Neural cell (in vitro differentiated cells): ENCODE results near the gene PAQR5. TPM values are rescaled to one million over a fixed set of nuclear protein-coding genes. Genes with fewer than 3 reads are reported as not detected.
A peak's percentile ranks its signal among the peaks of the same experiment; 100 is the strongest.

Experiments
- H2AFZ ChIP-seq: fragments of 200-600, 300-800 bp; sonication (generic), shearing (Covaris generic); 2 replicates; pipeline ENCODE4 v1.6.0; 2014; ENCODE audit warnings: low read depth, mild to moderate bottlenecking, antibody characterized with exemption, low read length, moderate library complexity
- H3F3A ChIP-seq: fragments of 200-600 bp; shearing (Covaris generic); 2 replicates; pipeline ENCODE4 v1.6.1; 2016; ENCODE audit warnings: mild to moderate bottlenecking, moderate library complexity, mixed read lengths, antibody characterized with exemption, low read length; ENCODE audit not compliant: insufficient read depth, poor library complexity, severe bottlenecking
- H3K27ac ChIP-seq: fragments of 200-600, 300-800 bp; sonication (generic), shearing (Covaris generic); 2 replicates; pipeline ENCODE4 v1.5.1; 2014; ENCODE audit warnings: mild to moderate bottlenecking, low read length, moderate library complexity
- H3K27me3 ChIP-seq: fragments of 300-800, 200-600 bp; sonication (generic), shearing (Covaris generic); 2 replicates; pipeline ENCODE4 v1.6.0; 2014; ENCODE audit warnings: mild to moderate bottlenecking, low read depth, low read length, moderate library complexity; ENCODE audit not compliant: insufficient read depth
- H3K36me3 ChIP-seq: fragments of 300-800, 200-600 bp; sonication (generic), shearing (Covaris generic); 2 replicates; pipeline ENCODE4 v1.5.1; 2014; ENCODE audit warnings: mild to moderate bottlenecking, antibody characterized with exemption, low read length, moderate library complexity; ENCODE audit not compliant: insufficient read depth
- H3K4me2 ChIP-seq: fragments of 300-800, 200-600 bp; sonication (generic), shearing (Covaris generic); 2 replicates; pipeline ENCODE4 v1.6.0; 2014; ENCODE audit warnings: mild to moderate bottlenecking, low read length
- H3K4me3 ChIP-seq: fragments of 300-800, 200-600 bp; sonication (generic), shearing (Covaris generic); 2 replicates; pipeline ENCODE4 v1.5.1; 2014; ENCODE audit warnings: mild to moderate bottlenecking, low read length, moderate library complexity
- H3K79me2 ChIP-seq: fragments of 200-600 bp; shearing (Covaris generic); replicated peaks from 2 replicates; pipeline ENCODE4 v1.6.0; 2014; ENCODE audit warnings: mild to moderate bottlenecking, low read length, moderate library complexity; ENCODE audit not compliant: insufficient read depth
- H3K9ac ChIP-seq: fragments of 300-800, 200-600 bp; sonication (generic), shearing (Covaris generic); 2 replicates; pipeline ENCODE4 v1.6.1; 2016; ENCODE audit warnings: mild to moderate bottlenecking, low read length, mixed read lengths
- H3K9me2 ChIP-seq: fragments of 200-600 bp; shearing (Covaris generic); 2 replicates; pipeline ENCODE4 v1.6.1; 2016; ENCODE audit warnings: mild to moderate bottlenecking, low read length, mixed read lengths; ENCODE audit not compliant: insufficient read depth
- H3K9me3 ChIP-seq: fragments of 200-600, 300-800 bp; sonication (generic), shearing (Covaris generic); 2 replicates; pipeline ENCODE4 v1.6.1; 2016; ENCODE audit warnings: mild to moderate bottlenecking, mixed run types, low read length, moderate library complexity, mixed read lengths
- H4K20me1 ChIP-seq: fragments of 200-600 bp; shearing (Covaris generic); 2 replicates; pipeline ENCODE4 v1.6.1; 2016; ENCODE audit warnings: mild to moderate bottlenecking, mixed run types; ENCODE audit not compliant: insufficient read depth
- EP300 ChIP-seq: fragments of 450-650 bp; conservative IDR thresholded peaks from 2 replicates; pipeline ENCODE4 v1.6.1; 2014; ENCODE audit warnings: antibody characterized with exemption, mild to moderate bottlenecking, moderate library complexity; ENCODE audit not compliant: poor library complexity, severe bottlenecking
- EZH2 ChIP-seq: fragments of 200-600, 300-800 bp; shearing (Covaris generic), sonication (generic); IDR thresholded peaks from 2 replicates; pipeline ENCODE4 v1.6.1; 2014; ENCODE audit warnings: antibody characterized with exemption, low read length, borderline replicate concordance, mild to moderate bottlenecking; ENCODE audit not compliant: insufficient read depth, poor library complexity, severe bottlenecking
- MXI1 ChIP-seq: fragments of 450-650 bp; conservative IDR thresholded peaks from 2 replicates; pipeline ENCODE4 v1.6.1; 2014; ENCODE audit warnings: antibody characterized with exemption, mild to moderate bottlenecking; ENCODE audit not compliant: poor library complexity, severe bottlenecking
- POLR2AphosphoS5 ChIP-seq: IDR thresholded peaks from 2 replicates; pipeline ENCODE4 v1.6.1; 2012
- RAD21 ChIP-seq: fragments of 450-650 bp; conservative IDR thresholded peaks from 2 replicates; pipeline ENCODE4 v1.6.1; 2014; ENCODE audit warnings: antibody characterized with exemption, mild to moderate bottlenecking, moderate library complexity
- SMC3 ChIP-seq: fragments of 450-650 bp; conservative IDR thresholded peaks from 2 replicates; pipeline ENCODE4 v1.6.1; 2014; ENCODE audit warnings: antibody characterized with exemption, mild to moderate bottlenecking, moderate library complexity; ENCODE audit not compliant: poor library complexity
- TAF1 ChIP-seq: IDR thresholded peaks from 2 replicates; pipeline ENCODE4 v1.6.1; 2012; ENCODE audit warnings: low read depth
- polyA plus RNA-seq: library from polyadenylated mRNA; depleted of rRNA; stranded (reverse); fragments of >200 nt; gene quantifications from 2 replicates; pipeline ENCODE4 v1.2.3, GENCODE V29; 2014
- TF ChIP-seq, protein P1 (sequence below): fragments of 450-650 bp; IDR thresholded peaks from 2 replicates; pipeline ENCODE4 v1.5.1; 2014; ENCODE audit warnings: antibody characterized with exemption, mild to moderate bottlenecking, moderate library complexity; ENCODE audit not compliant: poor library complexity, severe bottlenecking
- TF ChIP-seq, protein P2 (sequence below): IDR thresholded peaks from 2 replicates; pipeline ENCODE4 v1.6.1; 2012; ENCODE audit warnings: borderline replicate concordance

PAQR5 gene
- polyA plus RNA-seq, 1 donor from 2014 or later: not detected

DNA sequence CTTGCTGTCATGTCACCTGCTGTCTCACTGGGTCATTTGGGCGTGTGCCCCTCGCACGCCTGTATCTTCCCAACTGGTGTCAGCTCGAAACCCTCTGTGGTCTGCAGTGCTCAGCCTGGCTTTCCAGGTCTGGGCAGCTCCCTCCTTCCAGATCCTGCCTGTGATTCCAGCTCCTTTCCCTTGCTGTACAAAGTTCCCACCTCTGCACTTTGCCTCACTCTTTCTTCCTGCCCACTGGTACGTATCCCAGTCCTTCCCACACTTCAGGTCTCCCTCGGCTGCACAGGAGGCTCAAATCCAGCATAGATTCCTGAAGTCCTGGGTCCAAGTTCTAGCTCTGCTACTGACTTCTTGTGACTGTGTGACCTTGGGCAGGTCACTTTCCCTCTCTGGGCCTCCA lies 2.1 kb upstream of the PAQR5 start:
- Histone ChIP-seq H3K27ac (no peak overlapping the region), H3K9ac (no peak overlapping the region), H3K36me3 (no peaks in the 10 kb centered on the region), H2AFZ (no peak overlapping the region), H3F3A (no peaks in the 10 kb centered on the region), H3K4me3 (no peak overlapping the region), H3K9me3 (no peaks in the 10 kb centered on the region), H3K27me3 (peaks cover 41% of the 10 kb centered on the region), H3K79me2 (no peaks in the 10 kb centered on the region), H4K20me1 (no peaks in the 10 kb centered on the region), H3K4me2 (no peak overlapping the region), H3K9me2 (no peaks in the 10 kb centered on the region)
- TF ChIP-seq RAD21 (no peak), SMC3 (no peak)

GRCh38 chr15:69297642-69298353 lies 914 bp upstream of the PAQR5 start:
- Histone ChIP-seq H3K9me3 (no peaks in the 10 kb centered on the region), H3K36me3 (no peaks in the 10 kb centered on the region), H3K4me2 (no peak overlapping the region), H3K27me3 (peaks cover 43% of the 10 kb centered on the region), H3K9ac (no peak overlapping the region), H3K9me2 (no peaks in the 10 kb centered on the region), H3F3A (no peaks in the 10 kb centered on the region), H4K20me1 (no peaks in the 10 kb centered on the region), H3K27ac (no peak overlapping the region), H2AFZ (no peak overlapping the region), H3K4me3 (no peak overlapping the region), H3K79me2 (no peaks in the 10 kb centered on the region)
- TF ChIP-seq EP300: no peak
- TF ChIP-seq TAF1: no peak
- no peak for TF ChIP-seq RAD21
- no peak for TF ChIP-seq POLR2AphosphoS5
- no peak for TF ChIP-seq SMC3
- TF ChIP-seq, protein P1, sequence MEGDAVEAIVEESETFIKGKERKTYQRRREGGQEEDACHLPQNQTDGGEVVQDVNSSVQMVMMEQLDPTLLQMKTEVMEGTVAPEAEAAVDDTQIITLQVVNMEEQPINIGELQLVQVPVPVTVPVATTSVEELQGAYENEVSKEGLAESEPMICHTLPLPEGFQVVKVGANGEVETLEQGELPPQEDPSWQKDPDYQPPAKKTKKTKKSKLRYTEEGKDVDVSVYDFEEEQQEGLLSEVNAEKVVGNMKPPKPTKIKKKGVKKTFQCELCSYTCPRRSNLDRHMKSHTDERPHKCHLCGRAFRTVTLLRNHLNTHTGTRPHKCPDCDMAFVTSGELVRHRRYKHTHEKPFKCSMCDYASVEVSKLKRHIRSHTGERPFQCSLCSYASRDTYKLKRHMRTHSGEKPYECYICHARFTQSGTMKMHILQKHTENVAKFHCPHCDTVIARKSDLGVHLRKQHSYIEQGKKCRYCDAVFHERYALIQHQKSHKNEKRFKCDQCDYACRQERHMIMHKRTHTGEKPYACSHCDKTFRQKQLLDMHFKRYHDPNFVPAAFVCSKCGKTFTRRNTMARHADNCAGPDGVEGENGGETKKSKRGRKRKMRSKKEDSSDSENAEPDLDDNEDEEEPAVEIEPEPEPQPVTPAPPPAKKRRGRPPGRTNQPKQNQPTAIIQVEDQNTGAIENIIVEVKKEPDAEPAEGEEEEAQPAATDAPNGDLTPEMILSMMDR: no peak
- TF ChIP-seq, protein P2, sequence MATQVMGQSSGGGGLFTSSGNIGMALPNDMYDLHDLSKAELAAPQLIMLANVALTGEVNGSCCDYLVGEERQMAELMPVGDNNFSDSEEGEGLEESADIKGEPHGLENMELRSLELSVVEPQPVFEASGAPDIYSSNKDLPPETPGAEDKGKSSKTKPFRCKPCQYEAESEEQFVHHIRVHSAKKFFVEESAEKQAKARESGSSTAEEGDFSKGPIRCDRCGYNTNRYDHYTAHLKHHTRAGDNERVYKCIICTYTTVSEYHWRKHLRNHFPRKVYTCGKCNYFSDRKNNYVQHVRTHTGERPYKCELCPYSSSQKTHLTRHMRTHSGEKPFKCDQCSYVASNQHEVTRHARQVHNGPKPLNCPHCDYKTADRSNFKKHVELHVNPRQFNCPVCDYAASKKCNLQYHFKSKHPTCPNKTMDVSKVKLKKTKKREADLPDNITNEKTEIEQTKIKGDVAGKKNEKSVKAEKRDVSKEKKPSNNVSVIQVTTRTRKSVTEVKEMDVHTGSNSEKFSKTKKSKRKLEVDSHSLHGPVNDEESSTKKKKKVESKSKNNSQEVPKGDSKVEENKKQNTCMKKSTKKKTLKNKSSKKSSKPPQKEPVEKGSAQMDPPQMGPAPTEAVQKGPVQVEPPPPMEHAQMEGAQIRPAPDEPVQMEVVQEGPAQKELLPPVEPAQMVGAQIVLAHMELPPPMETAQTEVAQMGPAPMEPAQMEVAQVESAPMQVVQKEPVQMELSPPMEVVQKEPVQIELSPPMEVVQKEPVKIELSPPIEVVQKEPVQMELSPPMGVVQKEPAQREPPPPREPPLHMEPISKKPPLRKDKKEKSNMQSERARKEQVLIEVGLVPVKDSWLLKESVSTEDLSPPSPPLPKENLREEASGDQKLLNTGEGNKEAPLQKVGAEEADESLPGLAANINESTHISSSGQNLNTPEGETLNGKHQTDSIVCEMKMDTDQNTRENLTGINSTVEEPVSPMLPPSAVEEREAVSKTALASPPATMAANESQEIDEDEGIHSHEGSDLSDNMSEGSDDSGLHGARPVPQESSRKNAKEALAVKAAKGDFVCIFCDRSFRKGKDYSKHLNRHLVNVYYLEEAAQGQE: no peak
- TF ChIP-seq EZH2: no peak

DNA sequence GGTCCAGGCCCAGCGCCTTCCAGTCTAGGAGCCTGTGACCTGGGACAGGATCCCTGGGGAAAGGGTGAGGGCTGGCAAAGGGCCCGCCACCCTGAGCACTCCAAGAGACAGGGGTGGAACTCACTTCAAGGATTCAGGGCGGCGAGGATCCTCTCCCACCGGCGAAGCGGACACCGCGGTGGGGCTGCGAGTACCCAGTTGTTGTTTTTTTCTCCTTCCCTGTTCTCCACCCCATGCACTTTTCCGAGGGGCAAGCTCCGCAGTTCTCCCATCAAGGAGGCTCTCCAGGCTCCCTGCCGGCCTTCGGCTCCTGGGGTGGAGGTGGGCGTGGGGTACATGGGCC lies 387 bp upstream of the PAQR5 start:
- peaks cover 43% of the 10 kb centered on the region for H3K27me3 ChIP-seq
- no peak overlapping the region for H3K4me2 ChIP-seq
- TF ChIP-seq RAD21 (no peak), SMC3 (no peak), MXI1 (no peak), EZH2 (no peak), POLR2AphosphoS5 (no peak)
- TF ChIP-seq, protein P1: no peak

More for the DNA sequence above, 387 bp upstream of the PAQR5 start:
- Histone ChIP-seq H3K27ac (no peak overlapping the region), H3K9me2 (no peaks in the 10 kb centered on the region), H3K4me3 (peak overlapping the region; percentile 57), H3K9ac (no peak overlapping the region), H3K79me2 (no peaks in the 10 kb centered on the region), H3F3A (no peaks in the 10 kb centered on the region), H3K36me3 (no peaks in the 10 kb centered on the region), H4K20me1 (no peaks in the 10 kb centered on the region), H2AFZ (no peak overlapping the region), H3K9me3 (no peaks in the 10 kb centered on the region)
